ENCODE results near the gene CALHM5. TPM values are rescaled to one million over a fixed set of nuclear protein-coding genes. Genes with fewer than 3 reads are reported as not detected.

The CALHM5 gene
- total RNA-seq, 1 donor from 2014 or later, result 7.8 TPM

Other genes starting within 250 kb of the CALHM5 start
- gene TSPYL1, start 231.7 kb upstream of the CALHM5 start, total RNA-seq, result 92.8 and 113 TPM in 2 replicates
- gene DSE, start 140.7 kb upstream of the CALHM5 start, total RNA-seq, result 64.2 and 66.1 TPM in 2 replicates
- 0.32 and 0.40 TPM in 2 replicates for gene CALHM6, start 50.3 kb upstream of the CALHM5 start, total RNA-seq
- gene TRAPPC3L, start 34.0 kb downstream of the CALHM5 start, total RNA-seq, result 0.04 and 0.07 TPM in 2 replicates
- gene CALHM4, start 42.1 kb downstream of the CALHM5 start, total RNA-seq, result 0.13 and 0.28 TPM in 2 replicates
- gene RWDD1, start 59.9 kb downstream of the CALHM5 start, total RNA-seq, result 24.7 and 25.9 TPM in 2 replicates
- gene RSPH4A, start 104.8 kb downstream of the CALHM5 start, total RNA-seq, result 0.04 and 0.13 TPM in 2 replicates
- gene ZUP1, start 157.1 kb downstream of the CALHM5 start, total RNA-seq, result 12.5 and 19.1 TPM in 2 replicates
- gene KPNA5, start 169.6 kb downstream of the CALHM5 start, total RNA-seq, result 10.5 and 12.2 TPM in 2 replicates